T-helper 2 cell (primary cell): ENCODE results near the gene OFD1.
A peak's percentile ranks its signal among the peaks of the same experiment; 100 is the strongest.
"Not testable (repeated sequence)": the region's sequence is repeated elsewhere in the genome, so short reads cannot be mapped to it uniquely, and the experiment has no call there.

Source experiments
- DNase-seq, 5 experiments: peaks; one replicate each; pipeline versions ENCODE4 v3.0.0 to v3.0.0-alpha.2; 2012 to 2022

Gene OFD1

DNA sequence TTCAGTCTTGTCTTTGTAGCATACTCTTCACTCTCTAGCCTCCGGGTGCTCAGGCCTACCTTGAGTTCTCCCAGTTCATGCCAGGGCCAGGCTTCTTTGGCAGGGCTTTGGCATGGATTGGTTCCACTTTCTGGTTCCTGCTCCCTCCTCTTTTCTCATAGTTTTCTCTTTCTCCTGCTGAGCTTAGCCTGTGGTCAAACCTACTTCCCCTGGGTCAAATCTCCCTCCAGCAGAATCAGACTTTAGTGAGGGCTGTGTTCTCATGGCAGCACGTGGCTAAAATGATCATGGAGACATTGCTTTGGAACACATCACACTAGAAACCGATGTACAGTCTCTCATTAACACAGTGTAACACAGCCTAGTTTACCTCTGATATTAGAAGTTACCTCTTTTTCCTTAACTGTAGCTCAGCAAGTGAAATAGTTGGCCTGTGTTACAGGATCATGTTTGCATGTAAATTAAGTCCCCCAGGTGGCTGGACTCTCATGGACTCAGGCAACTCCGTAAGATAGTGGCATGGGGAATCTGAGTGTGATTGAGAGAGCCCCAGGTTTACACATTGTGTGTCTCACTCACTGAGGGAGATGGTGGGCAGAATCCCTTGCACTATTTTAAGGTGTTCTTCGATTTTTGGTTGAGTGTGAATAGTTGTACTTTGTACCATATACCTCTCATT lies 32.3 kb upstream of the OFD1 start:
- DNase-seq = no peak

DNA sequence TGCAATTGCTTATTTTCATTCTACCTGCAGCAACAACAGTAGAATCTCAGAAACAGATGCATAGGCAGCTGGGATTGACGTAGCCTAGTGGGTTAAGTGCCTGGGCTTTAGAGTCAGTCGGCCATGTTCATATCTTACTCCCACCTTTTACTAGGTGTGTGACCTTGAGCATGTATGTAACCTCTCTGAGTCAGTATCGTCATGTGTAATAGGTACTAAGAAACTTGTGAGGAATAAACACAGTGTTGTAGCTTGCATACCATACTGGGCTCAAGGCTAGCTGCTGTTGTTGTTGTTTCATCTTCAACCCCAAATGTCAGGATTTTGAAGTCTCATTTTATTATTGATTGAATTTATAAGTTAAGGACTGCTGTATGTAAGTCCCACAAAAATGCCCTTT lies 31.4 kb upstream of the OFD1 start:
- no peak for DNase-seq

DNA sequence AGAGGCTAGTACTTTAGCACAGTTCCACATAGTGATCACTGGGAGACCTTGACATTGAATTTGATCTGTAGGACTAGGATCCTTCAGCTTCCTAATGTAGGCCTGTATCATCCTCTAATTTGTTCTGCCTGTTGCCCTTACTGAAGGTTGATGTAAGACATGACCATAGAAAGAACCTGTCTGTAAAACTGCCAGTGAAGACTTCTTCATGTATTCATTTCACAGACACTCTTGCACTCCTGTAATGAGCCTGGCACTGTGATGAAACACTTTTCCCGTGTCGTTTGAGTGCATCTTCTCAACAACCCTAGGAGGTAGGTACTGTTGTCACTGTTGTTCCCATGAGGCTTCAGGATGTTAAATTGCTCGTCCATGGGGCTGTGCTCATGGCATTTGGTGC lies 31.0 kb upstream of the OFD1 start:
- DNase-seq = no peak

DNA sequence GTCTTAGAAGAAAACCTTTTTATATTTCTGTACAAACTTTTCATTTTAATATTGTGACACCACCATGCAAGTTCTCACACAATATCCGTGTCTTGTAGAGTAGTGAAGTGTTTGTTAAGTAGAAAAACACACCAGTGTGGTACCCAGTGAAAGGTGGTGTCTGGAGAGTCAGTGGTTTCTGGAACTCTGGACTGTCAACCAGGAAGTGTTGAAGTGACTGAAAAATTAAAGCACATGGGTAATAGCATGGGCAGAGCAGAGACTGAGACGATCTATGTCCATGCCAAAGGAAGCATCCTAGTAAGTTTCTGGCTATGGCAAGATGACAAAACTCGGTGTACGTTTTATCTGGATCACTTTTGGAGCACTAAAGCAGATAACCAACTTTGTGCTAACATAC lies 23.4 kb upstream of the OFD1 start:
- DNase-seq = no peak

DNA sequence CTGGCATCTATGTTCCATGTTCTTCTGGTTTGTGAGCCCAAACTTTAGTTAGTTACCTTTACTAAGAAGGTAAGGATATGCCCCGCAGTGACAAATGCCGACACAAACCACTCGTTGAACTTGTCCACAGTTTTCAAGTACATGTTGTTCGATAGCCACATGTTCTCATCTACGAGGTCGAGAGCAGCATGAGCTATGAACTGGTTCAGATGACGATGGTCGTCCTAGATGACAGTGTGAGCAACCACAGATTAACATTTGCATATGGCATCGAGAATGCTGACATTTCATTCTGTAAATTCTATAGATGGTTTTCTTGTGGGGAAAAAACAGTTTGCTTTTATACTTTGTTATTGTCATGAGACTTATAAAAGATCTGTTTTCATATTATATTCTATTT lies 18.1 kb upstream of the OFD1 start:
- peak in 1 of 5 experiments; percentile 37 for DNase-seq

DNA sequence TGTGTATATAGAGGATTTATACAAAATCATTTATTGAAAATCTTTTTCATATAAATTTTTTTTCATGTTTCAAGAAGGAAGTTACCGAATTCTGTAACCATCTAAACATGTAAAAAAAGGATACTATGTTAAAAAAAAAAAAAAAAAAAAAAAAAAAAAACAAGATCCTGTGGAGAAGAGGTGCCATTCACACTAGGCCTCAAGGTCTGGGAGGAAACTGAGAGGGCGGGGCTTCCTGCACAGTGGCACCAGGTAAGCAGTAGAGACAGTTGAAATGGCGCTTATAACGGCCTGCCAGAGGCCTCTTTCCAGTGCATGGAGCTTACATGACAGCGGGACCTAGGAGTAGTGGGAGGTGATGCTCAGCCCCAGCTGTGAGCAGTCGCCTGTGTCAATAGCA lies 17.6 kb upstream of the OFD1 start:
- DNase-seq = peak in 3 of 5 experiments; percentile 24 to 73 (median 61)

DNA sequence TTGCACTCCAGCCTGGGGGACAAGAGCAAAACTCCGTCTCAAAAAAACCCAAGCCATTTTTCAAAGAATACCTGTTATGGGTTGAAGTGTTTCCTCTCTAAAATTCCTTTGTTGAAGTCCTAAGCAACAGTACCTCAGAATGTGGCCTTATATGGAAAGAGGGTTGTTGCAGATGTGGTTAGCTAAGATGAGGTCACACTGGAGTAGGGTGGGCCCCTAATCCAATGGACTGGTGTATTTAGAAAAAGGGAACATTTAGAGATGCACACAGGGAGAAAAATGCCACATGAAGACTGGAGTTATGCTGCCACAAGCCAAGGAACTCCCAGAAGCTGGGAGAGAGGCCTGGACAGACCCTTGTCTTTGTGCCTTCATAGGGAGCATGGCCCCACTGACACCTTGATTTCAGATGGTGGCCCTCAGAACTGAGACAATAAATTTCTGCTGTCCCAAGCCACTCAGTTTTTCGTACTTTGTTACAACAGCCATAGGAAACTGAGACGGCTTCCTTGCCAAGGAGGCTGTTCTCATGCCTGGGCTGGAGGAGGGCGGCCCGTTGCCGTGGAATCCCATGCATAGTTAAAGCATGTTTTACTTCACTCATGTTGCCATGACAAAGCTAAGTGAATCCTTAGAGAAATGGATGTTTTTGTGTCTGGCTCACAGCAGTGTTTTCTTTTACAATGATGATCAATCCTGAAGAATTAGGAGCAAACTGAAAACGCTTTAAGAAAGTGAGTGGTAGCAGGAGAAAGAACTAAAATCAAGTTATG lies 16.7 kb upstream of the OFD1 start:
- no peak for DNase-seq

DNA sequence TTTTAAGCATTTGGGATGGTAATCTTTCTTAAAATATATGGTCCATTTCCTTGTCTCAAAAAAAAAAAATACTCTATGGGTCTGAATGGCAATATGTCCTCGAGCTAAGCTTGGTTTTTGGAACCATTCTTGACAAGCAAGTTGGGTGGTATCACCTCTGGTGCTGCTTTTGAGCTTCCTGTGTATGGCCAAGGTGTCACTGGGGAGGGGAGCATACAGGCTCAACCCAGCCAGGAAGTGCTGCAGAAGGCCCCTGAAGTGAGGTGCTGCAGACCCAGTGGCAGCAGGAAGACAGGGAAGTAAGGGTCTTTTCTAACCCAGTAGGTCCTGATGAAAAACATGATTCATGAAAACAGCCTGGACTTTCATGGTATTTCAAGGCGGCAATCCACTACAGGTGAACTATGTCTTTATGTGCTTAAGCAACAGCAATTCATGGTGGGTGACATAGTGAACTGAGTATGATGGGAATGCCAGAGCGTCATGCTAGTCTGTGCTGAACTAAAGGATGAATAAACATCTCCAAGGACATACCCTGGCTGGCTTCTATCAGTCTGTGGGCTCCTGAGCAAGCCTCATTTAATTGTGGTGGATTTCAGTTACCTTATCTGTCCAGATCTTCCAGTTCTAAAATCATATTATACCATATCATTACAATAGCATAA lies 15.2 kb upstream of the OFD1 start:
- DNase-seq = peak in 2 of 5 experiments; percentile 56 to 59

DNA sequence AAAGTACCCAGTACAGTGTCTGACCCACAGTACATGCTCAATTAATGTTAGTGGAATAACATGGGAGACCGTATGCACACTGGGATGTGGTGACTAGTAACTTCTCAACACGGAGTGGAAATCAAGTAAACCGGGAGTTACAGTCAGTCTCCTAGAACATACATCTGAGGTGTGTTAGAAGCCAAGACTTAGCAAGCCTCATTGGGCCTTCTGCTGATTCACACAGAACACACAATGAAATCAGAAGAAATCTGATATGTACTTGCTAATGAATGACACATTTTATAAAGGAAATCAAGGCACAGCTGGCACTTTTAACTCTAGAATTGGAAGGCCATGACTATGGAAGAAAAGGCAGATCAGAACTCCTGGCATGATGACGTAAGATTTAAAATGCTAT lies 13.2 kb upstream of the OFD1 start:
- DNase-seq = no peak

DNA sequence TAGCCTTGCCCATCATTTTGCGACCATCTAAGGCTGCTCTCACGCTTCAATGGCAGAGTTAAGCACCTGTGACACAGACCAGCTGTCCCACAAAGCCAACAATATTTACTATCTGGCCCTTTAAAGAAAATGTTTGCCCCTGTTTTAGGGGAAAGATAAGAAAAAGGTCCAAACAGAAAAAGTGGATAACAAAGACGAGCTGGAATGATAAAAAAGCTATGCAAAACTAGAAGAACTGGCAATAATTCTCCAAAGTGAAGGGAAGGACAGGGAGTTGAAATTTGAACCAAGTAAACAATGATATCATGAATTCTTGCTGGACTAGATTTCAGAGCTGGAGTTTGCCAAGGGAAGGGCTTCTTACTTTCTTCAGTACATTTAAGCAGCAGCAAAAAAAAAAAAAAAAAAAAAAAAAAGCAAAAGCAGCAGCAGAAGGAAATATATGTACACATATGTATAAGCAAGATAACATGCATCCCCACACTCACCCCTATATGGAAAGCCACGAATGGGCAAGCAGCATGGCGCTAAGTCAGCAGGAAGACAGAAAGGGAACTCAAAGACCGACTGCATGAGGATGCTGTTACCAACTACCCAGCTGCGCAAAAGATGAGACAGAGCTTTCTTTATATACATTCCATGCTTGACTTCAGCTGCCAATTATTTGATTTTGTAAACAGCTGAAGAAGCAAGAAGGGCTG lies 12.6 kb upstream of the OFD1 start:
- no peak for DNase-seq

DNA sequence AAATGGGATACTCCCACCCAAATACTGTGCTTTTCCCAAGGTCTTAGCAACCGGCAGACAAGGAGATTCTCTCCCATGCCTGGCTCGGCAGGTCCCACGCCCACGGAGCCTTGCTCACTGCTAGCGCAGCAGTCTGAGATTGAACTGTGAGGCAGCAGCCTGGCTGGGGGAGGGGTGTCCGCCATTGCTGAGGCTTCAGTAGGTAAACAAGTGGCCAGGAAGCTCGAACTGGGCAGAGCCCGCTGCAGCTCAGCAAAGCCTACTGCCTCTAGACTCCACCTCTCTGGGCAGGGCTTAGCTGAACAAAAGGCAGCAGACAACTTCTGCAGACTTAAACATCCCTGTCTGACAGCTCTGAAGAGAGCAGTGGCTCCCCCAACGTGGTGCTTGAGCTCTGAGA lies 9.7 kb upstream of the OFD1 start:
- DNase-seq = peak; percentile 11 to 87 (median 33)

DNA sequence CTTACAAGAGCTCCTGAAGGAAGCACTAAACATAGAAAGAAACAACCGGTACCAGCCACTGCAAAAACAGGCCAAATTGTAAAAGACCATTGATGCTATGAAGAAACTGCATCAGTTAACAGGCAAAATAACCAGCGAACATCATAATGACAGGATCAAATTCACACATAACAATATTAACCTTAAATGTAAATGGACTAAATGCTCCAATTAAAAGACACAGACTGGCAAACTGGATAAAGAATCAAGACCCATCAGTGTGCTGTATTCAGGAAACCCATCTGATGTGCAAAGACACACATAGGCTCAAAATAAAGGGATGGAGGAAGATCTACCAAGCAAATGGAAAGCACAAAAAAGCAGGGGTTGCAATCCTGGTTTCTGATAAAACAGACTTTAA lies 8.0 kb upstream of the OFD1 start:
- DNase-seq = not testable (repeated sequence)

DNA sequence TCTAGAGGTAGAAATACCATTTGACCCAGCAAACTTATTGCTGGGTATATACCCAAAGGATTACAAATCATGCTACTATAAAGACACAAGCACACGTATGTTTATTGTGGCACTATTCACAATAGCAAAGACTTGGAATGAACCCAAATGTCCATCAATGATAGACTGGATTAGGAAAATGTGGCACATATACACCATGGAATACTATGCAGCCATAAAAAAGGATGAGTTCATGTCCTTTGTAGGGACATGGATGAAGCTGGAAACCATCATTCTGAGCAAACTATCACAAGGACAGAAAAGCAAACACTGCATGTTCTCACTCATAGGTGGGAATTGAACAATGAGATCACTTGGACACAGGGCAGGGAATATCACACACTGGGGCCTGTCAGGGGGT lies 4.0 kb upstream of the OFD1 start:
- DNase-seq = not testable (repeated sequence)

DNA sequence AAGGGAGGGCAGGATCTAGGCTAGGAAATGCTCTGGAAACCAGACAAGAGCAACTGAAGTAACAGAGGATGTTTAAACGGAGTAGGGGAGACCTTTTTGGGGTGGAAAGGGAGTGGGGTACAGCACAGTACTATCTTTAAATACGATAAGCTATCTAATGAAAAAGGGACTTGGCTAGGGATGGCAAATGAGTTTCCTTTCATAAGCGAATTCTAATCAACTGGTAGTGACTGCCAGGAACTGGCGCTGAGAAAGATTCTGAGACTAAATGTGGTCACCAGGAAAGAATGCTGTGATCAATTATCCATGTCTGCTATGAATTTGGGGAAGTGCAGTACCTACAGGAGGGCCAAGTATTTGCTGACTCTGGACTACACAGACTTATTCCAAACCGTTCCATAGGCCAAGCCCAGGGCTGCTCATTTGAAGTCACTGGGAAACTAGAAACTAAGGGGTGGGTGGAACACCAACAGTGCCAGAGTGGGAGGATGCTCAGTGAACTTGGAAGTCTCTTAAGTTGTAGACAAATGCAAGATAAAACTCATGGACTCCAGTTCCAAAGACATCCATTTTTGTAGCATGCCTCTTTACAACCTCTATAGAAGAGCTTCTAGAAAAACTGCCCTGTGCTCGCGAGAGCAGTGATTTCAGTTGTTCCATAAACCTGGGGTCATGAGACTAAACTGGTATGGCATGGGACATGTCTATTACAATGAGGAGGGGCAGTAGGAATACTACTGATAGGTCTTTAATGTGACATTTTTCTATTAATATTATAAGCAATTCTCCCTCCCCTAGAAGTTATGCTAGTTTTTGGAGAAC lies 2.1 kb upstream of the OFD1 start:
- DNase-seq = no peak

DNA sequence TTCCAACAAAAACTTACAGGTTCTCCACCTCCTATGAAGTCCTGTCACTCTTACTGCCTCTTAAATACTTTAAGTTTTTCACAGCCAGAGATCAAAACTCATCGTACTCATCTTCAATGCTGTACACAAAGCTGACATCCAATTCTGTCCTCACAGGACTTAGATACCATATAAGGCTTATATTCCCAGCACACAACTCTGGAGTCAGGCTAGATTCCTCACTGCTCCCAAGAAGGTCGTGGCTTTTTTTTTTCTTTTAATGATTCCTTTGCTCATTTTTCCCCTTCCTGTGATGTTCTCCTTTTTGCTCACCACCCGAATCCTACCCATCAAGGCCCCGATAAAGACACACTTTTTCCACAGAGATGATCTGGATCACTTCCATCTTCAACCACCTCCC lies 1.0 kb upstream of the OFD1 start:
- DNase-seq = no peak

DNA sequence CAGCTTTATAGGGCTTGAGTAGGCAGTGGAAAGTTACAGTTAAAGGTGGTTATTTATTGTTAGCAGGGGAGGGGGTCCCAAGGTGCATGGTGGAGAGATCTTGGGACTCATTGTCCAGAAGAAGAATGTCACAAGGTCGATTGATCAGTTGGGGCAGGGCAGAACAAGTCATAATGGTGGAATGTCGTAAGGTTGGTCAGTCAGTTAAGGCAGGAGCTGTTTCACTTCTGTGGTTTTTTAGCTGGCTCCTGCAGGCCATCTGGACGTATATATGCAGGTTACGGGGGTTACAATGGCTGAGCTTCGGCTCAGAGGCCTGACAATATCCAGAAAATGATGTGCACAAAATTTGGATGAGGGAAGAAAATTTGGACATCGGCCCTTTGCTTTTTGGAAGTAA lies 7.1 kb downstream of the OFD1 start:
- DNase-seq = no peak

DNA sequence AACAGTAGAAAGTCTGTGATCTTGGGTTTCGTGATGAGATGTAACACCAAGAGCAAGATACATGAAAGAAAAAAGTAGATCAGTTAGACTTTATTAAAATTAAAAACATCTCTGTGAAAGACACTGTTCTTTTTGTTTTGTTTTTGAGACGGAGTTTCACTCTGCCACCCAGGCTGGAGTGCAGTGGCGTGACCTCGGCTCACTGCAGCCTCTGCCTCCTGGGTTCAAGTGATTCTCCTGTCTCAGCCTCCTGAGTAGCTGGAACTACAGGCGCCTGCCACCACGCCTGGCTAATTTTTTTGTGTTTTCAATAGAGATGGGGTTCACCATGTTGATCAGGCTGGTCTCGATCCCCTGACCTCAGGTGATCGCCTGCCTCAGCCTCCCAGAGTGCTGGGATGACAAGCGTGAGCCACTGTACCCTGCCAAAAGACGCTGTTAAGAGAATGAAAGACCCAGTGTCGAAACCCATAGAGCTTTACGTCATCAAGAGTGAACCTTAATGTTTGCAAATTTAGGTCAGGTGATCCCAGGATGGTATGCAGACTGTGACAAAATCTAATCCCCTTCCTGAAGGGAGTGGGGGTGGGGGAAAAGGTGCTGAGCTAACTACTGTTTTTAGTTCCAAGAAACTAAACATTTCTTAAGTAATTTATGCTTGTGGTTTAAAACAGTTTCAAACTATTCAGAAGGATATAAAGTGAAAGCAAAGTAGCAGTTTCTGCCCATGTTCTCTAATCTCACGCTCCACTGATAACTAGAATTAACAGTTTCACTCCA lies 8.0 kb downstream of the OFD1 start:
- DNase-seq = peak; percentile 1 to 86 (median 22)

DNA sequence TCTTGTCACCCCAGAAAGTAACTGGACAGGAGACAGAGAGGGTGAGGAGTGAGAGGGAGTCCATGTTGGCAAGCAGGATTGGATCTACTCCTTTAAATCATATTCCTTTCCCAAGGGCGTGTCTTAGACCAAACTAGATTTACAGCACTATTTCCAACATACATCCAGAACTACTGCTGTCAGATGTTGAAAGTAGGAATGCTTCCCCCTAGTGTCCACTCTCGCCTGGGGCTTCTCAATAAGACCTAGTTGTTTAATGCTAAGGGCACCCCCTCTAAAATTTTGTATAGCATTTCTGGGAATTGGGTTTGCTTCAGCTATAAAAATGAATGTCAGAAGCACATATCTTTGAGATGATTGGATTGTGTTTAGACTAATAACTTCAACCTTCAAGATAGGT lies 13.3 kb downstream of the OFD1 start:
- DNase-seq = peak in 2 of 5 experiments; percentile 8 to 41

DNA sequence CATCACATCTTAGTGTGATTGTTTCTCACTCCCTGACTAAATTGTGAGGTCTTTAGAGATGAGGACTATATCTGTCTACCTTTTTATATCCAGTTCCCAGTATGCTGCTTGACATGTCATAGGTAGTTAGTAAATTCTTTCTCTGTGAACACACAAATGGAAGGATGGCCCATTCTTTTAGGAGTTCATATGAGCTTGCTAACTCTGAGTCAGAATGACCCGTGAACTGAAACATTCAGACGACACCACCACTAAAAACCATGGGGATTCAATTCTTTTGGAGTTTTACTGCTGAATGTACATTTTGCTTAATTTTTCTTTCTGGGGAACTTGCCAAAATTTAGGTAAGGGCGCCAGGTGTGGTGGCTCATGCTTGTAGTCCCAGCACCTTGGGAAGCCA lies 13.9 kb downstream of the OFD1 start:
- no peak for DNase-seq

DNA sequence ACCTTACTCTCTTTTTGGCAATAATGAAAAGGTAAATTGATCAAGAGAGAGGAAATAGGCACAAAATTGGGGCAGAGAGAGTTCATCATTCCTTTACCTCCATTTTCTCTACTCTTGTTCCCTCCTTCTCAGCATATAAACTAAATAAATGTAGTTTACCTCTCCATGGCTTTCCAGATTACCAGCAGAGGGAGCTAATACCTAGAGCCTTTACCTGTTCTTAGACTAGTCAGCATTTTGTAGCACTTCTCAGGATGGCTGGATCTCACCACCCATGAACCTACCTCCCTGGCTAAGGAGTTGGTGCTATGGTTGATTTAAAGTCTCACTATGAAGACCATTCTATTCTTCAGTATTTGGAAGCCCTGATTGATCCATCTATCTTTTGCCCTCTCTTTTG lies 15.7 kb downstream of the OFD1 start:
- DNase-seq = peak in 1 of 5 experiments; percentile 44

DNA sequence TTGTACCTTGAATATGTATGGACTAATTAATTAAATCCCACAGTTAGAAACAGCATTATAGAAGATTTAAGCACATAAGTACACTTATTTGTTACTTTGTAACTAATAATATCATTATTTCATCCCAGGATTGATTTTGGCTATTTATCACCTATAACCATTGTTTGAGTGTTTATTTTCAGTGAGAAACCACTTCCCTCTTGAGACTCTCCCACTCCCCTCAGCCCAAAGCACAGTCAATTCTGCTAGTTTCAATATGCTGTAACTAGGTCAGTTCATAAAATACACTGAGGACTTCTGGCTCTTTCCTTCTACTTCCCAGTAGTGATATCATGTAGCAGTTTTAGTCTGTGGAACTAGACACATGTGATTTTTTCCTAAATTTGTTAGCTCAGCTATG lies 16.3 kb downstream of the OFD1 start:
- no peak for DNase-seq

DNA sequence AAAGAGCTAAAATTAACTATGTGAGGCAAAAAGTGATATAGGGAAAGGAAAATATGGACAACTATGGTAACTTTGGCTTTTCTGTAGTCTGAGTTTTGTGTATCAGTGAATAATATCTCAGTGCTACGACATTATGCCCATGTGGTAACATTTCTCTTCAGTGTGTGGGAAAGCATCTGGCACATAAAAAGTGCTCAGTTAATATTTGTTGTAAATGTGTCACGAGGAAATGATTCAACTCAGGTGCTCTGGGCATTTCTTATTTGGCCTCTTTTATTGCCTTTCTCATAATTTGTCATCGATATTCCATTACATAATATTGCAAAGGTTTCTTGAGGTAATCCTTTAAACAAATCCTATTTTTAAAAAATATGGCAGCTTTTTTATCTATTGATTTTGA lies 17.6 kb downstream of the OFD1 start:
- DNase-seq = no peak
